Renal cortical epithelial cell (primary cell): ENCODE measurements around the gene SPATA2L. TPM values are rescaled to one million over a fixed set of nuclear protein-coding genes. Genes with fewer than 3 reads are reported as not detected.

ENCODE experiments used
- DNase-seq: peaks from one replicate; pipeline ENCODE4 v3.0.0-alpha.2; 2011; ENCODE audit warnings: low read depth
- total RNA-seq: library from RNA; depleted of rRNA; stranded (reverse); fragments of >200 nt; gene quantifications from 2 replicates; pipeline ENCODE4 v1.2.3, GENCODE V29; 2014

SPATA2L gene
- total RNA-seq, 1 donor from 2014 or later, result 22.7 TPM

DNA sequence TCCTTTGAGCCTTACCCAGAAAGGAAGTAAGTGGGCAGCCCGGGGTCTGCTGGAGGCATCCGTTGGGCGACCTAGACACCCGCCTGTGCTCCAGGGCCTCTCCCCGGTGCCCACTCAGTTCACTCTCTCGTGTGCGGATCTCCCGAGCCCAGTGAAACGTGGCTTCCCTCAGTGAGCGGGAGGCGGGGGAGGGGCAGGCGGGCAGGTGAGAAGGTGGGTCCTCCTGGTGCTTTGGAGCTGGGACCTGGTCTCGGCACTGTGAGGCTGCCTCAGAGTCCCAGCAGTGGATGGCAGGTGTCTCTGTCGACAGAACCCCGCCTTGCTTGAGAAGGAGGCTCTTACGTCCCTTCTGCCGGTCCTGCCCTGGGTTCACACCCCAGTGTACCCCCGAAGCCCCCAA is 27.8 kb upstream of the SPATA2L start:
- no peak for DNase-seq

DNA sequence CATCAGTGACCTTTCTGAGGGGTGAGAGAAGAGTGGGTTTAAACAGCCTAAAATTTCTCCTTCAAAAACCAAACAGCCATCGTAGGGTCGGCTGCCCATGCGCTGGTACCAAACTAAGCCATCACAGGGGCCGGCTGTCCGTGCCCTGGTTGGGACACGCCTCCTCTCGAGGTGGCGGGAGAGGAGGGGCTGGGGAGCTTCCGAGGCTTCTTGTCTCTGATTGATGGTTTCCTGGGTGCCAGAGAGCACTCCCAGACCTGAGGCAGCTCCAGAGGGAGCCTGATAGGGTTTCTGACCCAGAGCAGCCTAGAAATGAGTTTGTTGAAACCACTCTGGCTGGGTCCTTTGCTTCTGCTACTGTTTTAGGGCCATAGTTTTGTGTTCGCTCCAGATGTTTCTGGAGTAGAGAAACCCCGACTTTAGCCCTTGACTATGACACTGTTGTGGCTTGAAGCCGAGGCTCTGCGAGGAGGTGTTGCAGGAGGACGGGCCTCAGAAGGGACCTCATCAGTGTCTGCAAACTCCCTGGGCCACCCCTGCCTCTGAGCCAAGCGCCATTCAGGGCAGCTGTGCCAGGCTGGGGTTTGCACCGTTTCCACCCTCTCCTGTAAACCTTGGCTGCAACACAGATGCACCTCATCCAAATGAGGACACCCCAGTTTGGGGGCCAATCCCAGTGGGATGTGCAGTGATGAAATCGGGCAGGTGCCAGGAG is 26.1 kb upstream of the SPATA2L start:
- DNase-seq, result no peak

- DNase-seq, result no peak
Observed at GRCh38 chr16:89723279-89724250, 22.1 kb upstream of the SPATA2L start.

- peak; percentile 49 for DNase-seq
Observed at GRCh38 chr16:89722392-89723278, 21.1 kb upstream of the SPATA2L start.

GRCh38 chr16:89721546-89722391 is 20.3 kb upstream of the SPATA2L start:
- peak; percentile 18 for DNase-seq

- peak; percentile 30 for DNase-seq
Observed at GRCh38 chr16:89720813-89721545, 19.5 kb upstream of the SPATA2L start, which contains the start of the genes VPS9D1 and ZNF276. TSS of gene VPS9D1 (minus strand) at chr16:89720898. CDS start at chr16:89720861, 37 bp downstream. TSS of gene ZNF276 (plus strand) at chr16:89721537. CDS start at chr16:89721641, 104 bp downstream.

DNA sequence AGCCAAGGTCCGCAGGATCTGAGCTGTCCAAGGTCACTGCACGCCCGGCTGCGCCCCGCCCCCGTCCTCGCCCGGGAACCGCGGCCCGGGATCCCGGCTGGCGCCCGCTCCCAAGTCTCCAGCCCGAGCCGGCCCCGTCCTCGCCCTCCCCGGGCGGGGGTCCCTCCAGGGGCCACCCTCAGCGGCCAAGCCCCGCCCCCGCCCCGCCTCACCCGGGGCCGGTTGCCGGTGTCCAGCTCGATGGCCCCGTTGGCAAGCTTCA is 19.0 kb upstream of the SPATA2L start:
- no peak for DNase-seq

DNA sequence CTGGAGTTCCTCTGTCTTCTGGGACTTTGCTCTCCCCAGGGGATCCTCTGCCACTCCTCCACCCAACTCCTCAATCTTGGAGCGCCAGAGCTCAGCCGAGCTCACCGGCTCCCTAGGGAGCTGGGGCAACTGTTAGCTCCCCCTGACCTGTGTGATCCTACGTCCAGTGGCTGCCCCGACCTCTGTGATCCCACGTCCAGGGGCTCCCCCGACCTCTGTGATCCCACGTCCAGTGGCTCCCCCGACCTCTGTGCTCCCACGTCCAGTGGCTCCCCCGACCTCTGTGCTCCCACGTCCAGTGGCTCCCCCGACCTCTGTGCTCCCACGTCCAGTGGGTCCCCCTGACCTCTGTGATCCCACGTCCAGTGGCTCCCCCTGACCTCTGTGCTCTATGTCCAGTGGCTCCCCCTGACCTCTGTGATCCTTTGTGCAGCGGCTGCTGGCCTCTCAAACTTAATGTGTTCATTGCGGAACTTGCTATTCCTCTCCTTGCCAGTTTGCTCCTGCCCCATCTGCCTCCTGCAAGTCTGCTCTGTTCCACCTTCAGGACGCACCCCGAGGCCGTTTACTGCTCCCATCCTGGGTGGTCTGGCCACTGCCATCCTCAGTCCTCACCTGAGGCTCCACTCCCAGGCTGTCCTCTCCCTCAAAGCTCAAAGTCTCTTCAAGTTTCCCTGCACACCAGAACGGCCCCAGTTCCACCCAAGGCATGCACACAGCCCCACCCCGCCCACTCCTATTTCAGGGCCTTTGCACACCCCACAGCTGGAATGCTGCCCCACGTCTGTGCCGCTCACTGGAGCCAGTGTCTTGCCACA is 16.4 kb upstream of the SPATA2L start:
- DNase-seq, result no peak

- no peak for DNase-seq
Observed at GRCh38 chr16:89716916-89717687, 15.6 kb upstream of the SPATA2L start.

- DNase-seq, result no peak
Observed at GRCh38 chr16:89716493-89716892, 15.0 kb upstream of the SPATA2L start.

GRCh38 chr16:89712274-89712781 is 10.8 kb upstream of the SPATA2L start:
- DNase-seq, result no peak

DNA sequence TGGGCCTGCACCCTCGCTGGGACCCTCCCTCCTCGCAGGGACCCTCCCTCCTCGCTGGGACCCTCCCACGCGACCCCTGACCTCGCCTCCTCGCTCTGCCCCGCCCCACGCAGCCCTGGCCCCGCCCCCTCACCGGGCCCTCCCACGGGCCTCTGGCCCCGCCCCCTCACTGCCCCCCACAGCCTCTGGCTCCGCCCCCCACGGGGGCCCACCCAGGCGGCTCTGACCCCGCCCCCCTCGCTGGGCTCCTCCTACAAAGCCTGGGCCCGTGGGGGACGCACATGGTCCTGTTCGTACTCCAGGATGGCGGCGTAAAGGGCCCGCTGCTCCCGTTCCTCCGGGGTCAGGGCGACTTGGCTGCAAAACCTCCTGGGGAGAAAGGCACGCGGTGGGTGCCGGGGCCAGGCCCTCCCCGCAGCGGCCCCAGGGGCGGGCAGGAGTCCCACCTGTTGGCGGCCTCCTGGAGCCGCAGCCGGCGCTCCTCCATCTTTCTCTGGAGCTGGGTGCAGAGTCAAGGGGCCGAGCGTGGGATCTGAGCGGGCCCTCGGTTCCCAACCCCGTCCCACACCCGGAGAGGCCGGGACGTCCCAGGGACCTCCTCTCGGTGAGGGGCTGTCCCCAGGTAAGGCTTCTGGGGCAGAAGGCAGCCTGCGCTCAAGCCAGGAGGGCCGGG is 10.2 kb upstream of the SPATA2L start:
- DNase-seq, result peak; percentile 16

DNA sequence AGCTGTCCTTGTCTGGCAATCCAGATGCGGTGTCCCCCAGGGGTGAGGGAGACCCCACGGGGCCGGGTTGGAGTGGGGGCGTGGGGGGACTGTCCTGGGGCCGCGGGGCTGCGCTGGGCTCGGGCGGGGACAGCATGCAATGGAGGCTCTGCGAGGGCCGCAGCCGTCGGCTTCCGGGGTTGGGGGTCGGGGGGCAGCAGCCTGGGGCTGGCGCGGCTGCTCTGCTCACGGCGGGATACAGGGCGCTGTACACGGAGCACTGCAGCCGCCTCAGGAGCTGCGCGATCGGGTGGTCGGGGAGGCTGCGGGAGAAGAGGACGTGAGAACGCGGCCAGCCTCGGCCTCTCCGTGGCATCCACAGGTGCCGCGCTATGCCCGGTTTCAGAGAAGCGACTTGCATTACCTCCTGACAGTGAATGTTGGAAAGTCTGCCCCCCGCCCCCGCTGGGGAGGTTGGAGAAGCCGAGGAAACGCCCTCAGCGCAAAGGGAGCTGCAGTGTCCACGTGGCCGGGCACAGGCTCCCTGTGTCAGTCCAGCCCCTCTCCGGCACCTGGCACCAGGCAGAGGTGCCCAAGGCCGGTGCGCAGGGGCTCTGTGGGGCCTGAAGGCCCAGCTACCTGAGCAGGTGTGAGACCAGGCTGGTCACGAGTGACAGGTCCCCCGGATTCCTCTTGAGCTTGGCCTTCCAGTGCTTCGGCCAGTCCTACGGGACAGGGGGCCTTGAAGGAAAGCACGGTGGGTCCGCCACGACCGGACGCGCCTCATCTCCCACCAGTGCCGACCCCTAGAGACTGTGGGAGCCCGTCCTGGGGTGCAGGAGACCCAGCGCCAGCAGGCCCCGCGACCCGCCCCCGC is 9.4 kb upstream of the SPATA2L start:
- no peak for DNase-seq

- no peak for DNase-seq
Observed at GRCh38 chr16:89709716-89710432, 8.4 kb upstream of the SPATA2L start.

DNA sequence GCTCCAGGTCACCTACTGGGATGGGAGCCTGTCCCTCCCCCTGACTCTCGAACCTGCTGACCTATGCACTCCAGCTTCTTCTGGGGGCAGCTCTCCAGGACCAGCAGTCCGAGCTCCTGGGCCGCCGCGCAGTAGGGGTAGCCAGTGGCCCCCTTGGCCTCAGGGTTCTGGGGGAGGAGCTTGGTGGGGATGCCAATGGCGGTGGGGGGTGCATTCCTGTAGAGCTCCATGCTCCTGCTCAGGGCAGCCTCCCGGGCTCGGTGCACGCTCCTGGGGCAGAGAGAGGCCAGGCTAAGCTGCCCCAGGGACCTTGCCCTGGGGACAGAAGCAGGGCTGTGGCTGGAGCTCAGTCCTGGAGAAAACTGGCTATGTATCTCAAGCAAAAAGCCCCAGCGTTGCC is 7.7 kb upstream of the SPATA2L start:
- DNase-seq, result no peak

DNA sequence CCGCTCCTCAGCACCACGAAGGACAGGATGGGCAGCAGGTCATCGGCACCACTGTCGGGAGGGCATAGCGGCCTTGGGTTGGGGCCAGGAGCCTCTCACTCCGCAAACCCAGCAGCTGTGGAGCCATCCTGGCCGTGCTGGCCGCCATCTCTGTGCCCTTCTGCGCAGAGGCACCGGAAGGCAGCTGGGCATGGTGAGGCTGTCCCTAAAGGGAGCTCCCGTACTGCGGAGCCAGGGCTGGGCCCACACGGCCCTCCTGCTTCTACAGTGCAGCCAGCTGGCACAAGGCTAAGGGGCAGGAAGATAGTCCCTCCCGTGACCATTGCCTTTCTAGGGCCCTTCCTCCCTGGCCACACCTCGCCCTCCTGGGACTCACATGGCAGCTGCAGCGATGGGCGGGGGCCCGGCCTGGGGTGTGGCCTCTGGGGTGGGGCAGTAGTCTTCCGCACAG is 7.0 kb upstream of the SPATA2L start:
- no peak for DNase-seq
